Measurements from ENCODE around the gene UBE2R2. TPM values are rescaled to one million over a fixed set of nuclear protein-coding genes. Genes with fewer than 3 reads are reported as not detected.

The UBE2R2 gene
- polyA plus RNA-seq, 3 donors: 30.5 to 50.1 (median 37.2) TPM

DNA sequence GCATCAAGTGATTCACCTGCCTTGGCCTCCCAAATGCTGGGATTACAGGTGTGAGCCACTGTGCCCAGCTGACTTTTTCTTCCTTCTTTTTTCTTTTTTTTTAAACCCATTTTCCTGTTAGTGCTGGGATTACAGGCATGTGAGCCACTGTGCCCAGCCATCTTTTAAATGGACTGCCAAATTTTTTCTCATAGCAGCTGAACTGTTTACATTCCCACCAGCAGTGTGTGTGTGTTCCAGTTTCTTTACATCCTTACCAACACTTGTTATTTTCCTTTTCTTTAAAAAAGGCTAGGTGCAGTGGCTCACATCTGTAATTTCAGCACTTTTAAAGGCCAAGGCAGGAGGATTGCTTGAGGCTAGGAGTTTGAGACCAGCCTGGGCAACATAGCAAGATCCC lies 76.9 kb downstream of the UBE2R2 start:
- Mint-ChIP-seq H3K9me3 (no peaks in the 10 kb centered on the region), H3K27me3 (ENCODE audit: low read depth in 3 of 3) (no peaks in the 10 kb centered on the region), H3K4me3 (no peak overlapping the region), H3K4me1 (peaks cover 2% of the 10 kb centered on the region), H3K36me3 (peaks cover 24 to 48% of the 10 kb centered on the region in 2 donors), H3K27ac (no peak overlapping the region)
- peaks cover 12 to 63% of the 10 kb centered on the region in 2 donors for H3K36me3 ChIP-seq (replicated peaks in 1 of 2; ENCODE audit: control insufficient read depth in 1 of 2, insufficient read depth in 2 of 2, low read length in 2 of 2)
- no peak overlapping the region for H2AFZ ChIP-seq (ENCODE audit: insufficient read depth, low read depth, low read length, poor library complexity, severe bottlenecking)
- H3K9me3 ChIP-seq (replicated peaks in 1 of 2; ENCODE audit: control insufficient read depth in 1 of 2, insufficient read depth in 1 of 2, low read length in 2 of 2): no peaks in the 10 kb centered on the region
- no peak for TF ChIP-seq CTCF (IDR thresholded peaks at IDR 0.05)
- no peaks in the 10 kb centered on the region for H3K27me3 ChIP-seq (ENCODE audit: control insufficient read depth in 2 of 2, insufficient read depth in 2 of 2, low read length in 2 of 2)
- no peak overlapping the region for H3K4me3 ChIP-seq (replicated peaks in 1 of 3; ENCODE audit: low read depth in 2 of 3, low read length in 3 of 3)
- H4K20me1 ChIP-seq (ENCODE audit: insufficient read depth, low read length): peaks cover 98% of the 10 kb centered on the region
- peaks cover 80% of the 10 kb centered on the region for H3K79me2 ChIP-seq (ENCODE audit: insufficient read depth, low read length)
- H3K27ac ChIP-seq (ENCODE audit: low read depth in 1 of 2, low read length in 2 of 2): no peak overlapping the region
- intact Hi-C loops (cut with micrococcal nuclease): no loop called here
- H3K4me1 ChIP-seq (ENCODE audit: control insufficient read depth in 1 of 2, insufficient read depth in 2 of 2, low read length in 2 of 2): no peaks in the 10 kb centered on the region
- no peak overlapping the region for H3K9ac ChIP-seq (ENCODE audit: insufficient read depth, low read length, poor library complexity, severe bottlenecking)
- H3K4me2 ChIP-seq (replicated peaks; ENCODE audit: extremely low read depth, low read length, poor library complexity, severe bottlenecking): no peak overlapping the region
- no peak for DNase-seq

DNA sequence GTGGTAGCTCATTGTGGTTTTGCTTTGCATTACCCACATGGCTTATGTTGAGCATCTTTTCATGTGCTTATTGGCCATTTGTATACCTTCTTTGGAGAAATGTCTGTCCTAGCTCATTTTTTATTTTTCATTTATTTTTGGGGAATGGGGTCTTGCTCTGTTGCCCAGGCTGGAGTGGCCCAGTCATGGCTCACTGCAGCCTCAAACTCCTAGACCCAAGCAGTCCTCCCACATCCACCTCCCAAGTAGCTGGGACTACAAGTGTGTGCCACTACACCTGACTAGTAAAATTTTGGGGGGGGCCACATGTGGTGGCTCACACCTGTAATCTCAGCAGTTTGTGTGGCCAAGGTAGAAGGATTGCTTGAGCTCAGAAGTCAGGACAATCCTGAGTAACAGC lies 77.4 kb downstream of the UBE2R2 start:
- no peak overlapping the region for H3K27ac ChIP-seq (ENCODE audit: low read depth in 1 of 2, low read length in 2 of 2)
- no peak overlapping the region for H3K27ac Mint-ChIP-seq
- no peaks in the 10 kb centered on the region for H3K9me3 ChIP-seq (replicated peaks in 1 of 2; ENCODE audit: control insufficient read depth in 1 of 2, insufficient read depth in 1 of 2, low read length in 2 of 2)
- no peak for DNase-seq
- H3K4me3 Mint-ChIP-seq: no peak overlapping the region
- intact Hi-C loops (cut with micrococcal nuclease): no loop called here
- H3K4me2 ChIP-seq (replicated peaks; ENCODE audit: extremely low read depth, low read length, poor library complexity, severe bottlenecking): no peak overlapping the region
- H3K79me2 ChIP-seq (ENCODE audit: insufficient read depth, low read length): peaks cover 83% of the 10 kb centered on the region
- no peaks in the 10 kb centered on the region for H3K9me3 Mint-ChIP-seq
- TF ChIP-seq CTCF (IDR thresholded peaks at IDR 0.05): no peak
- peaks cover 2% of the 10 kb centered on the region for H3K4me1 Mint-ChIP-seq
- H3K27me3 ChIP-seq (ENCODE audit: control insufficient read depth in 2 of 2, insufficient read depth in 2 of 2, low read length in 2 of 2): no peaks in the 10 kb centered on the region
- no peak overlapping the region for H2AFZ ChIP-seq (ENCODE audit: insufficient read depth, low read depth, low read length, poor library complexity, severe bottlenecking)
- no peaks in the 10 kb centered on the region for H3K4me1 ChIP-seq (ENCODE audit: control insufficient read depth in 1 of 2, insufficient read depth in 2 of 2, low read length in 2 of 2)
- no peak overlapping the region for H3K4me3 ChIP-seq (replicated peaks in 1 of 3; ENCODE audit: low read depth in 2 of 3, low read length in 3 of 3)
- H3K36me3 Mint-ChIP-seq: peaks cover 27 to 52% of the 10 kb centered on the region in 2 donors
- no peaks in the 10 kb centered on the region for H3K27me3 Mint-ChIP-seq (ENCODE audit: low read depth in 3 of 3)
- H3K9ac ChIP-seq (ENCODE audit: insufficient read depth, low read length, poor library complexity, severe bottlenecking): no peak overlapping the region
- peaks cover 12 to 63% of the 10 kb centered on the region in 2 donors for H3K36me3 ChIP-seq (replicated peaks in 1 of 2; ENCODE audit: control insufficient read depth in 1 of 2, insufficient read depth in 2 of 2, low read length in 2 of 2)
- H4K20me1 ChIP-seq (ENCODE audit: insufficient read depth, low read length): peaks cover 98% of the 10 kb centered on the region

Data from CD14-positive monocyte (primary cell).